ENCODE measurements around the gene MEGF10. TPM values are rescaled to one million over a fixed set of nuclear protein-coding genes. Genes with fewer than 3 reads are reported as not detected.
"Not testable (repeated sequence)": the region's sequence is repeated elsewhere in the genome, so short reads cannot be mapped to it uniquely, and the experiment has no call there.

MEGF10 gene
- total RNA-seq, 4 donors from 2014 or later, result 0.27 to 5.4 (median 0.97) TPM

- no peak for ATAC-seq
Measured at GRCh38 chr5:127296321-127296720, 5.7 kb downstream of the MEGF10 start.

GRCh38 chr5:127296894-127297293, 6.3 kb downstream of the MEGF10 start:
- H3K9me3 ChIP-seq, H3K27ac ChIP-seq, H3K4me1 ChIP-seq, H3K27me3 ChIP-seq, H3K36me3 ChIP-seq, ATAC-seq, H3K4me3 ChIP-seq: not testable (repeated sequence)
- 79% methylated on average over 5 of the region's 5 CpGs for WGBS, 2 donors (ENCODE audit: low coverage in 1 of 2)

More at GRCh38 chr5:127296321-127296720, 5.7 kb downstream of the MEGF10 start:
- Histone ChIP-seq H3K36me3 (no peaks in the 10 kb centered on the region), H3K27ac (no peak overlapping the region), H3K4me1 (no peaks in the 10 kb centered on the region), H3K27me3 (peaks cover 14% of the 10 kb centered on the region), H3K9me3 (no peaks in the 10 kb centered on the region), H3K4me3 (no peak overlapping the region)
- TF ChIP-seq POLR2A (IDR thresholded peaks at IDR 0.05), result no peak
- TF ChIP-seq CTCF (IDR thresholded peaks at IDR 0.05), result no peak
- no peak for TF ChIP-seq POLR2AphosphoS5 (IDR thresholded peaks at IDR 0.05)
- TF ChIP-seq EP300 (IDR thresholded peaks at IDR 0.05), result no peak

DNA sequence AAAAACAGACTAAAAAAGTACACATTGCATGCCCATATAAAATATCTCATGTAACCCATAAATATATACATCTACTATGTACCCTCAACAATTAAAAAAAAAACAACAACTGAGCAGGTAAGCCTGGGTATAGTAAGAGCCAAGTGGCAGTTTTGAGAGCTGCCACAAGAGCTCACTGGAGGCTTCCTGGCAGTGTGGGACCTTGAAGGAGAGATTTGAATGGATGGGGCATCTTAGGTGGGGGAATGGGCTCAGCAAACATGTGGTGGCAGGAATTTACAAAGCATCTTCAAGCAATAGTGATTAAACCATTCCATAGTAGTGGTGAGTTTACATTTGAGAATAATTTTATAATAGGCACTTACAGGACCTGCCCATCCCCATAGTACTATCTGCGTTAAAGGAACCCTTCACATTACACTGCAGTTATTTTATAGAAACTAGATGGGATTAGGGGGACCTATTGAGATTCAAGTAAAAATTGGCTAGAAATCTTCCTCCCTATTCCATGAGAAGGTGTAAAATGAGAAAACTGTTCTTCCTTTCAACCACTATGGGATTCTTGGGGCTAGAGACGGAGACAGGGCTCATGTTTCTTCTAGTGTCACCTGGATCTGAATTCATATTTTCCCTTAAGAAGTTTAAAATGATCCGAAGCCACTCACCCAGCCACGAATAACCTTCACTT, 6.9 kb downstream of the MEGF10 start:
- no peak for ATAC-seq
- Histone ChIP-seq H3K4me1 (no peaks in the 10 kb centered on the region), H3K4me3 (no peak overlapping the region), H3K36me3 (no peaks in the 10 kb centered on the region), H3K27me3 (peaks cover 8% of the 10 kb centered on the region), H3K9me3 (no peaks in the 10 kb centered on the region), H3K27ac (no peak overlapping the region)
- WGBS, 2 donors (ENCODE audit: low coverage in 1 of 2), result 63 to 74% methylated on average over 4 of the region's 4 CpGs
- TF ChIP-seq EP300 (IDR thresholded peaks at IDR 0.05) (no peak), CTCF (IDR thresholded peaks at IDR 0.05) (no peak), POLR2A (IDR thresholded peaks at IDR 0.05) (no peak), POLR2AphosphoS5 (IDR thresholded peaks at IDR 0.05) (no peak)

- no peaks in the 10 kb centered on the region for H3K4me1 ChIP-seq
- peaks cover 8% of the 10 kb centered on the region for H3K27me3 ChIP-seq
Measured at GRCh38 chr5:127298036-127298429, 7.4 kb downstream of the MEGF10 start.

GRCh38 chr5:127298656-127299055, 8.1 kb downstream of the MEGF10 start:
- WGBS, 2 donors (ENCODE audit: low coverage in 1 of 2), result 55 to 93% methylated on average over 1 to 5 of the region's 5 CpGs
- Histone ChIP-seq H3K27me3 (peaks cover 3% of the 10 kb centered on the region), H3K4me3 (no peak overlapping the region), H3K36me3 (no peaks in the 10 kb centered on the region), H3K27ac (no peak overlapping the region), H3K9me3 (no peaks in the 10 kb centered on the region), H3K4me1 (no peaks in the 10 kb centered on the region)
- TF ChIP-seq POLR2AphosphoS5 (IDR thresholded peaks at IDR 0.05), result no peak
- TF ChIP-seq CTCF (IDR thresholded peaks at IDR 0.05), result no peak
- ATAC-seq, result no peak

More at GRCh38 chr5:127298036-127298429, 7.4 kb downstream of the MEGF10 start:
- no peak for ATAC-seq
- no peaks in the 10 kb centered on the region for H3K36me3 ChIP-seq
- 83 to 89% methylated on average over 4 of the region's 4 CpGs for WGBS, 2 donors (ENCODE audit: low coverage in 1 of 2)
- H3K27ac ChIP-seq, result no peak overlapping the region
- no peak overlapping the region for H3K4me3 ChIP-seq
- TF ChIP-seq CTCF (IDR thresholded peaks at IDR 0.05), result no peak
- H3K9me3 ChIP-seq, result no peaks in the 10 kb centered on the region

Measured in gastroesophageal sphincter (tissue), 4 donors.